ENCODE data around the gene SLC9A2.

DNA sequence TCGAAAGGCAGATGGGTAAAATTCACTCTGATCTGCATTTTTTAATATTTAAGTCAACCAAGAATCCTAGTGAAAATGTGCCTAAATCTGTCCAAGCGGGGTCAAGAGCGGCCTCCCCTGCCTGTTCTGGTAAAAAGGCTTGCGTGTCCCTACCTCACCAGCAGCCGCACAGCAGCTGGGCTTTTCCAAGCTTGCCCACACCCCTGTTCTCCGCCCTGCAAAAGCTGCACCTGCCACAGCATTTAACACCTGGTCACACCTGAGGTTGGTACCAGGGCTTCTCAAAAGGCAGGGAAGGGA, 116.7 kb downstream of the SLC9A2 start:
- TF ChIP-seq, protein P1, sequence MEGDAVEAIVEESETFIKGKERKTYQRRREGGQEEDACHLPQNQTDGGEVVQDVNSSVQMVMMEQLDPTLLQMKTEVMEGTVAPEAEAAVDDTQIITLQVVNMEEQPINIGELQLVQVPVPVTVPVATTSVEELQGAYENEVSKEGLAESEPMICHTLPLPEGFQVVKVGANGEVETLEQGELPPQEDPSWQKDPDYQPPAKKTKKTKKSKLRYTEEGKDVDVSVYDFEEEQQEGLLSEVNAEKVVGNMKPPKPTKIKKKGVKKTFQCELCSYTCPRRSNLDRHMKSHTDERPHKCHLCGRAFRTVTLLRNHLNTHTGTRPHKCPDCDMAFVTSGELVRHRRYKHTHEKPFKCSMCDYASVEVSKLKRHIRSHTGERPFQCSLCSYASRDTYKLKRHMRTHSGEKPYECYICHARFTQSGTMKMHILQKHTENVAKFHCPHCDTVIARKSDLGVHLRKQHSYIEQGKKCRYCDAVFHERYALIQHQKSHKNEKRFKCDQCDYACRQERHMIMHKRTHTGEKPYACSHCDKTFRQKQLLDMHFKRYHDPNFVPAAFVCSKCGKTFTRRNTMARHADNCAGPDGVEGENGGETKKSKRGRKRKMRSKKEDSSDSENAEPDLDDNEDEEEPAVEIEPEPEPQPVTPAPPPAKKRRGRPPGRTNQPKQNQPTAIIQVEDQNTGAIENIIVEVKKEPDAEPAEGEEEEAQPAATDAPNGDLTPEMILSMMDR (IDR thresholded peaks at IDR 0.05; ENCODE audit: insufficient read depth, low read length), result no peak
- TF ChIP-seq, protein P2, sequence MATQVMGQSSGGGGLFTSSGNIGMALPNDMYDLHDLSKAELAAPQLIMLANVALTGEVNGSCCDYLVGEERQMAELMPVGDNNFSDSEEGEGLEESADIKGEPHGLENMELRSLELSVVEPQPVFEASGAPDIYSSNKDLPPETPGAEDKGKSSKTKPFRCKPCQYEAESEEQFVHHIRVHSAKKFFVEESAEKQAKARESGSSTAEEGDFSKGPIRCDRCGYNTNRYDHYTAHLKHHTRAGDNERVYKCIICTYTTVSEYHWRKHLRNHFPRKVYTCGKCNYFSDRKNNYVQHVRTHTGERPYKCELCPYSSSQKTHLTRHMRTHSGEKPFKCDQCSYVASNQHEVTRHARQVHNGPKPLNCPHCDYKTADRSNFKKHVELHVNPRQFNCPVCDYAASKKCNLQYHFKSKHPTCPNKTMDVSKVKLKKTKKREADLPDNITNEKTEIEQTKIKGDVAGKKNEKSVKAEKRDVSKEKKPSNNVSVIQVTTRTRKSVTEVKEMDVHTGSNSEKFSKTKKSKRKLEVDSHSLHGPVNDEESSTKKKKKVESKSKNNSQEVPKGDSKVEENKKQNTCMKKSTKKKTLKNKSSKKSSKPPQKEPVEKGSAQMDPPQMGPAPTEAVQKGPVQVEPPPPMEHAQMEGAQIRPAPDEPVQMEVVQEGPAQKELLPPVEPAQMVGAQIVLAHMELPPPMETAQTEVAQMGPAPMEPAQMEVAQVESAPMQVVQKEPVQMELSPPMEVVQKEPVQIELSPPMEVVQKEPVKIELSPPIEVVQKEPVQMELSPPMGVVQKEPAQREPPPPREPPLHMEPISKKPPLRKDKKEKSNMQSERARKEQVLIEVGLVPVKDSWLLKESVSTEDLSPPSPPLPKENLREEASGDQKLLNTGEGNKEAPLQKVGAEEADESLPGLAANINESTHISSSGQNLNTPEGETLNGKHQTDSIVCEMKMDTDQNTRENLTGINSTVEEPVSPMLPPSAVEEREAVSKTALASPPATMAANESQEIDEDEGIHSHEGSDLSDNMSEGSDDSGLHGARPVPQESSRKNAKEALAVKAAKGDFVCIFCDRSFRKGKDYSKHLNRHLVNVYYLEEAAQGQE (IDR thresholded peaks at IDR 0.05; ENCODE audit: insufficient replicate concordance, low read depth), result no peak
- TF ChIP-seq SPI1 (IDR thresholded peaks at IDR 0.05; ENCODE audit: borderline replicate concordance, low read depth) (no peak), POLR2AphosphoS5 (IDR thresholded peaks at IDR 0.05; ENCODE audit: low read depth) (no peak)
